SK-MEL-5 (cell line): Measurements from ENCODE around the gene CXXC4. TPM values are rescaled to one million over a fixed set of nuclear protein-coding genes. Genes with fewer than 3 reads are reported as not detected.

Source experiments
- DNase-seq: peaks from one replicate; pipeline ENCODE4 v3.0.0-alpha.2; 2016; ENCODE audit warnings: low read depth, low spot score
- in situ Hi-C: cut with HindIII; loops from 2 replicates; pipeline ENCODE4 v1.10.0; 2016; ENCODE audit warnings: low sequenced_read_pairs, high pct_unique_total_duplicates, low pct_unique_long_range_greater_than_20kb
- total RNA-seq: library from RNA; depleted of rRNA; stranded (reverse); fragments of >200 nt; shearing (Covaris generic); gene quantifications from 2 replicates; pipeline ENCODE4 v1.2.3, GENCODE V29; 2014

CXXC4 gene
- total RNA-seq, 1 experiment from 2014 or later: 1.8 TPM

- DNase-seq: peak; percentile 26
- in situ Hi-C loops: no loop called here
These were observed 3.1 kb downstream of the CXXC4 start for GRCh38 chr4:104491481-104492182.

GRCh38 chr4:104490770-104491480 is 3.8 kb downstream of the CXXC4 start:
- in situ Hi-C loops: no loop called here
- peak; percentile 68 for DNase-seq

- DNase-seq: peak; percentile 21
- in situ Hi-C loops: no loop called here
These were observed 4.5 kb downstream of the CXXC4 start for GRCh38 chr4:104490096-104490769.

GRCh38 chr4:104489731-104490095 is 5.0 kb downstream of the CXXC4 start:
- no peak for DNase-seq
- in situ Hi-C loops: no loop called here

GRCh38 chr4:104488151-104488550 is 6.5 kb downstream of the CXXC4 start:
- no peak for DNase-seq
- in situ Hi-C loops: no loop called here

- no peak for DNase-seq
- in situ Hi-C loops: no loop called here
These were observed 7.8 kb downstream of the CXXC4 start for GRCh38 chr4:104486716-104487504.

GRCh38 chr4:104475652-104476051 is 19.0 kb downstream of the CXXC4 start:
- in situ Hi-C loops: no loop called here
- DNase-seq: no peak

GRCh38 chr4:104472766-104473165 is 21.9 kb downstream of the CXXC4 start:
- in situ Hi-C loops: no loop called here
- no peak for DNase-seq

- DNase-seq: no peak
- in situ Hi-C loops: no loop called here
These were observed 23.9 kb downstream of the CXXC4 start for GRCh38 chr4:104470770-104471169.

- in situ Hi-C loops: no loop called here
These were observed 24.9 kb downstream of the CXXC4 start for GRCh38 chr4:104469794-104470193.

GRCh38 chr4:104465619-104466018 is 29.1 kb downstream of the CXXC4 start:
- no peak for DNase-seq
- in situ Hi-C loops: no loop called here

More at GRCh38 chr4:104469794-104470193, 24.9 kb downstream of the CXXC4 start:
- no peak for DNase-seq

GRCh38 chr4:104465201-104465600 is 29.5 kb downstream of the CXXC4 start:
- DNase-seq: peak; percentile 48
- in situ Hi-C loops: no loop called here

- DNase-seq: no peak
- in situ Hi-C loops: no loop called here
These were observed 32.1 kb downstream of the CXXC4 start for GRCh38 chr4:104462641-104463040.

- in situ Hi-C loops: no loop called here
- no peak for DNase-seq
These were observed 37.2 kb downstream of the CXXC4 start for GRCh38 chr4:104457308-104457981.

GRCh38 chr4:104451573-104451972 is 43.1 kb downstream of the CXXC4 start:
- in situ Hi-C loops: no loop called here
- DNase-seq: peak; percentile 59

- in situ Hi-C loops: no loop called here
- DNase-seq: no peak
These were observed 45.2 kb downstream of the CXXC4 start for GRCh38 chr4:104449537-104449936.

- in situ Hi-C loops: no loop called here
- no peak for DNase-seq
These were observed 47.4 kb downstream of the CXXC4 start for GRCh38 chr4:104447294-104447693.
